CD14-positive monocyte (primary cell): ENCODE results near the gene RAB37. TPM values are rescaled to one million over a fixed set of nuclear protein-coding genes. Genes with fewer than 3 reads are reported as not detected.

Source experiments
- DNase-seq, 3 donors: peaks; one replicate each; pipeline ENCODE4 v3.0.0-alpha.2; 2011 to 2022
- H2AFZ ChIP-seq: 2 replicates; pipeline ENCODE4 v1.6.0; 2012; ENCODE audit warnings: mild to moderate bottlenecking, low read depth, low read length, inconsistent platforms; ENCODE audit not compliant: insufficient read depth, poor library complexity, severe bottlenecking
- H3K27ac ChIP-seq, 2 donors: 1 replicate in 1 of 2; 2 replicates in 1 of 2; pipeline ENCODE4 v1.5.1; 2012 to 2013; ENCODE audit warnings: low read length in 2 of 2, control low read depth in 1 of 2, inconsistent platforms in 1 of 2, low read depth in 1 of 2, mild to moderate bottlenecking in 1 of 2
- H3K27me3 ChIP-seq, 2 donors: one replicate each; pipeline versions ENCODE4 v1.6.0 to v1.6.1; 2011 to 2013; ENCODE audit warnings: low read length in 2 of 2; ENCODE audit not compliant: control insufficient read depth in 2 of 2, insufficient read depth in 2 of 2
- H3K36me3 ChIP-seq, 2 donors: replicated peaks in 1 of 2; 1 replicate in 1 of 2; 2 replicates in 1 of 2; pipeline versions ENCODE4 v1.5.1 to v1.6.1; 2012 to 2013; ENCODE audit warnings: low read length in 2 of 2, control low read depth in 1 of 2, inconsistent platforms in 1 of 2, mild to moderate bottlenecking in 1 of 2; ENCODE audit not compliant: insufficient read depth in 2 of 2, control insufficient read depth in 1 of 2
- H3K4me1 ChIP-seq, 2 donors: 1 replicate in 1 of 2; 2 replicates in 1 of 2; pipeline versions ENCODE4 v1.5.1 to v1.6.1; 2012 to 2013; ENCODE audit warnings: low read length in 2 of 2, control low read depth in 1 of 2, inconsistent platforms in 1 of 2, mild to moderate bottlenecking in 1 of 2, moderate library complexity in 1 of 2; ENCODE audit not compliant: insufficient read depth in 2 of 2, control insufficient read depth in 1 of 2
- H3K4me2 ChIP-seq: replicated peaks from 2 replicates; pipeline ENCODE3; 2012; ENCODE audit warnings: low read length, moderate library complexity, mild to moderate bottlenecking; ENCODE audit not compliant: poor library complexity, severe bottlenecking; ENCODE audit errors: extremely low read depth
- H3K4me3 ChIP-seq, 3 experiments: fragments of 200-600 bp in 1 of 3; sonication (generic) in 1 of 3; replicated peaks in 1 of 3; 1 replicate in 2 of 3; 2 replicates in 1 of 3; pipeline ENCODE4 v1.5.1; 2011 to 2013; ENCODE audit warnings: low read length in 3 of 3, mild to moderate bottlenecking in 3 of 3, control low read depth in 2 of 3, low read depth in 2 of 3, inconsistent platforms in 1 of 3, moderate library complexity in 1 of 3
- H3K79me2 ChIP-seq: 2 replicates; pipeline ENCODE4 v1.6.0; 2012; ENCODE audit warnings: mild to moderate bottlenecking, control low read depth, inconsistent platforms, low read length, moderate library complexity; ENCODE audit not compliant: insufficient read depth
- H3K9ac ChIP-seq: 2 replicates; pipeline ENCODE4 v1.6.0; 2017; ENCODE audit warnings: low read length, mild to moderate bottlenecking; ENCODE audit not compliant: insufficient read depth, poor library complexity, severe bottlenecking
- H3K9me3 ChIP-seq, 2 donors: replicated peaks in 1 of 2; 1 replicate in 1 of 2; 2 replicates in 1 of 2; pipeline versions ENCODE4 v1.5.1 to v1.6.1; 2012 to 2013; ENCODE audit warnings: low read length in 2 of 2, control low read depth in 1 of 2; ENCODE audit not compliant: control insufficient read depth in 1 of 2, insufficient read depth in 1 of 2
- H4K20me1 ChIP-seq: 2 replicates; pipeline ENCODE4 v1.6.0; 2012; ENCODE audit warnings: mild to moderate bottlenecking, low read length, control low read depth, moderate library complexity; ENCODE audit not compliant: insufficient read depth
- H3K27ac Mint-ChIP-seq, 7 donors: one replicate each; pipeline ENCODE4 v1.8.0; 2020; ENCODE audit warnings: mild to moderate bottlenecking in 7 of 7, mixed read lengths in 7 of 7, moderate library complexity in 6 of 7, inconsistent platforms in 2 of 7
- H3K27me3 Mint-ChIP-seq, 3 donors: one replicate each; pipeline ENCODE4 v1.8.0; 2021 to 2022; ENCODE audit warnings: low read depth in 3 of 3, mild to moderate bottlenecking in 3 of 3, mixed read lengths in 3 of 3, moderate library complexity in 3 of 3, inconsistent platforms in 1 of 3
- H3K36me3 Mint-ChIP-seq, 2 donors: one replicate each; pipeline ENCODE4 v1.8.0; 2020; ENCODE audit warnings: mixed read lengths in 2 of 2, inconsistent platforms in 1 of 2, mild to moderate bottlenecking in 1 of 2
- H3K4me1 Mint-ChIP-seq: one replicate; pipeline ENCODE4 v1.8.0; 2020; ENCODE audit warnings: mild to moderate bottlenecking, mixed read lengths
- H3K4me3 Mint-ChIP-seq, 2 donors: one replicate each; pipeline ENCODE4 v1.8.0; 2020; ENCODE audit warnings: mild to moderate bottlenecking in 2 of 2, mixed read lengths in 2 of 2, moderate library complexity in 1 of 2
- H3K9me3 Mint-ChIP-seq, 7 donors: one replicate each; pipeline ENCODE4 v1.8.0; 2020 to 2022; ENCODE audit warnings: mixed read lengths in 7 of 7, mild to moderate bottlenecking in 6 of 7, moderate library complexity in 6 of 7, inconsistent platforms in 2 of 7
- WGBS: methylation state at CpG from one replicate; pipeline ENCODE4 v1.1.5; 2013; ENCODE audit warnings: missing lambda C conversion rate; ENCODE audit not compliant: insufficient coverage; 5-methylcytosine and 5-hydroxymethylcytosine counted together
- intact Hi-C, 2 donors: fragments of 100-400 bp; cut with micrococcal nuclease; formaldehyde crosslinking; loops; one replicate each; pipeline versions ENCODE4 v1.15.0 to v1.15.1; 2023
- polyA plus RNA-seq, 3 donors: library from polyadenylated mRNA; depleted of rRNA in 1 of 3; unstranded in 2 of 3; stranded (reverse) in 1 of 3; fragments of 300-500 nt in 2 of 3; fragments of >200 nt in 1 of 3; fragmentation: Illumina TruSeq in 2 of 3; gene quantifications; 1 replicate in 2 of 3; 2 replicates in 1 of 3; pipeline ENCODE4 v1.2.3, GENCODE V29; 2012 to 2021
- TF ChIP-seq, protein P1 (sequence below): fragments of 200-600 bp; IDR thresholded peaks from one replicate; pipeline ENCODE4 v1.8.0; 2022; ENCODE audit warnings: antibody characterized with exemption, mild to moderate bottlenecking

The RAB37 gene
- polyA plus RNA-seq, 3 donors, result 26.8 to 40.9 (median 33.1) TPM

GRCh38 chr17:74746922-74747321 lies 9.9 kb downstream of the RAB37 start:
- peaks cover 34% of the 10 kb centered on the region for H4K20me1 ChIP-seq
- Mint-ChIP-seq H3K36me3 (peaks cover 15 to 19% of the 10 kb centered on the region in 2 donors), H3K27me3 (no peaks in the 10 kb centered on the region), H3K27ac (peak overlapping the region; percentile 46 to 85 (median 79)), H3K4me1 (peaks cover 74% of the 10 kb centered on the region), H3K9me3 (peaks cover 0 to 2% (median 0%) of the 10 kb centered on the region in 7 donors), H3K4me3 (peak overlapping the region; percentile 60 to 71)
- H3K27ac ChIP-seq, result peak overlapping the region; percentile 30 to 33
- H3K4me1 ChIP-seq, result peaks cover 77 to 88% of the 10 kb centered on the region in 2 donors
- H3K9ac ChIP-seq, result no peak overlapping the region
- H3K79me2 ChIP-seq, result peaks cover 63% of the 10 kb centered on the region
- H3K4me2 ChIP-seq, result peak overlapping the region; percentile 82
- H3K36me3 ChIP-seq, result no peaks in the 10 kb centered on the region
- intact Hi-C loops, result loop anchor here in 1 of 2 donors (10.0 kb wide), 1 partner anchor 208 kb away; no protein-coding TSS in a partner anchor
- 8% methylated on average over 5 of the region's 6 CpGs for WGBS
- TF ChIP-seq, protein P1, sequence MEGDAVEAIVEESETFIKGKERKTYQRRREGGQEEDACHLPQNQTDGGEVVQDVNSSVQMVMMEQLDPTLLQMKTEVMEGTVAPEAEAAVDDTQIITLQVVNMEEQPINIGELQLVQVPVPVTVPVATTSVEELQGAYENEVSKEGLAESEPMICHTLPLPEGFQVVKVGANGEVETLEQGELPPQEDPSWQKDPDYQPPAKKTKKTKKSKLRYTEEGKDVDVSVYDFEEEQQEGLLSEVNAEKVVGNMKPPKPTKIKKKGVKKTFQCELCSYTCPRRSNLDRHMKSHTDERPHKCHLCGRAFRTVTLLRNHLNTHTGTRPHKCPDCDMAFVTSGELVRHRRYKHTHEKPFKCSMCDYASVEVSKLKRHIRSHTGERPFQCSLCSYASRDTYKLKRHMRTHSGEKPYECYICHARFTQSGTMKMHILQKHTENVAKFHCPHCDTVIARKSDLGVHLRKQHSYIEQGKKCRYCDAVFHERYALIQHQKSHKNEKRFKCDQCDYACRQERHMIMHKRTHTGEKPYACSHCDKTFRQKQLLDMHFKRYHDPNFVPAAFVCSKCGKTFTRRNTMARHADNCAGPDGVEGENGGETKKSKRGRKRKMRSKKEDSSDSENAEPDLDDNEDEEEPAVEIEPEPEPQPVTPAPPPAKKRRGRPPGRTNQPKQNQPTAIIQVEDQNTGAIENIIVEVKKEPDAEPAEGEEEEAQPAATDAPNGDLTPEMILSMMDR, result no peak
- peak overlapping the region in 1 of 3 experiments; percentile 98 for H3K4me3 ChIP-seq
- DNase-seq, result peak in 2 of 3 donors; percentile 51 to 58
- no peak overlapping the region for H2AFZ ChIP-seq
- no peaks in the 10 kb centered on the region for H3K27me3 ChIP-seq
- H3K9me3 ChIP-seq, result no peaks in the 10 kb centered on the region

- H4K20me1 ChIP-seq, result peaks cover 47% of the 10 kb centered on the region
- Mint-ChIP-seq H3K4me3 (peak overlapping the region; percentile 48 to 71), H3K27me3 (no peaks in the 10 kb centered on the region), H3K27ac (peak overlapping the region in 6 of 7 donors; percentile 37 to 88 (median 82)), H3K36me3 (peaks cover 24 to 27% of the 10 kb centered on the region in 2 donors), H3K4me1 (peaks cover 74% of the 10 kb centered on the region), H3K9me3 (peaks cover 0 to 2% (median 0%) of the 10 kb centered on the region in 7 donors)
- intact Hi-C loops, result loop anchor here (2.0 to 10.0 kb wide), 2 partner anchors 31 to 207 kb away; no protein-coding TSS in a partner anchor
- H3K27me3 ChIP-seq, result no peaks in the 10 kb centered on the region
- H3K4me3 ChIP-seq, result peak overlapping the region; percentile 37 to 98 (median 55)
- DNase-seq, result no peak
- TF ChIP-seq, protein P1, result no peak
- H3K4me1 ChIP-seq, result peaks cover 75 to 88% of the 10 kb centered on the region in 2 donors
- no peaks in the 10 kb centered on the region for H3K9me3 ChIP-seq
- peak overlapping the region; percentile 92 for H3K9ac ChIP-seq
- peak overlapping the region; percentile 82 for H3K4me2 ChIP-seq
- 0% methylated on average over 34 of the region's 34 CpGs for WGBS
- H2AFZ ChIP-seq, result no peak overlapping the region
- H3K27ac ChIP-seq, result peak overlapping the region; percentile 18 to 64
- peaks cover 0 to 9% of the 10 kb centered on the region in 2 donors for H3K36me3 ChIP-seq
- H3K79me2 ChIP-seq, result peaks cover 71% of the 10 kb centered on the region
These were observed 11.1 kb downstream of the RAB37 start for GRCh38 chr17:74748279-74748528.
